Effector CD4-positive, alpha-beta T cell (primary cell): ENCODE measurements around the gene MRGPRD.
"Not testable (repeated sequence)": the region's sequence is repeated elsewhere in the genome, so short reads cannot be mapped to it uniquely, and the experiment has no call there.

Experiments
- DNase-seq: peaks from one replicate; pipeline ENCODE4 v3.0.0-alpha.2; 2020

MRGPRD gene

DNA sequence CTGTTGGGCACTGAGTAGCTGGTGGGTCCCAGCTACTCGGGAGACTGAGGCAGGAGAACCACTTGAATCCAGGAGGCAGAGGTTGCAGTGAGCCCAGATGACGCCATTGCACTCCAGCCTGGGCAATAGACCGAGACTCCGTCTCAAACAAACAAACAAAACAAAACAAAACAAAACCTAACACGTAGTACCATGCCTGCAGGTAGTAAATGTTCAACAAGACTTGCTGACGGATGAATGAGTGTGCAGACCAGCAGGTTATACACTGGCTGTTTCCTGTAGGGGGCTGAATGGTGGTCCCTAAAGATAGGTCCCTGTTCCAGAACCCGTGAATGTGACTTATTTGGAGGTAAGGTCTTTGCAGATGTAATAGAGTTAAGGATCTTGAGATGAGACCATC is 12.8 kb upstream of the MRGPRD start:
- no peak for DNase-seq

DNA sequence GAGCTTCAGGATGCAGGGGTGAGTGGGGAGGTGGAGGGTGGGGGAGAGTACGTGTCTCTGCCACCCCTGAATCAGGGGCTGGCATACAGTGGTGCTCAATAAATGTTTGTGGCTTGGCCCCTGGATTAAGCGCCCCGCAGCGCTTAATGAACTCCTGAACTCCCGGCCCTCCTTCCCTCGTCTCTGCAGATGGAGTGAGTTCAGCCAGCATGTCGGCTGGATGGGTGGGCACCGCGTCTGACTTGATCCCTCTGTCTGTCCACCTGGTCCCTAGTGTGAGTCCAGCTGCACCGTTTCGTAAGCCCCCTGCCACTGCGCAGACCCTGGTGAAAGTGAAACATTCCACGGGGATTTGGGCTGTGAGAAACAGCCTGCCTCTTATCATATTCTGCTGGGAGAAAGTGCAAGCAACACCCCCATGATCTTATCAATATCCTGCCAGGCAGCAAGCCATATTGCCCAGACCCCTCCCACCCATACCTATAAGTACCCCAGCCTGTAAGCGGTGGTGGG is 12.0 kb upstream of the MRGPRD start:
- no peak for DNase-seq

DNA sequence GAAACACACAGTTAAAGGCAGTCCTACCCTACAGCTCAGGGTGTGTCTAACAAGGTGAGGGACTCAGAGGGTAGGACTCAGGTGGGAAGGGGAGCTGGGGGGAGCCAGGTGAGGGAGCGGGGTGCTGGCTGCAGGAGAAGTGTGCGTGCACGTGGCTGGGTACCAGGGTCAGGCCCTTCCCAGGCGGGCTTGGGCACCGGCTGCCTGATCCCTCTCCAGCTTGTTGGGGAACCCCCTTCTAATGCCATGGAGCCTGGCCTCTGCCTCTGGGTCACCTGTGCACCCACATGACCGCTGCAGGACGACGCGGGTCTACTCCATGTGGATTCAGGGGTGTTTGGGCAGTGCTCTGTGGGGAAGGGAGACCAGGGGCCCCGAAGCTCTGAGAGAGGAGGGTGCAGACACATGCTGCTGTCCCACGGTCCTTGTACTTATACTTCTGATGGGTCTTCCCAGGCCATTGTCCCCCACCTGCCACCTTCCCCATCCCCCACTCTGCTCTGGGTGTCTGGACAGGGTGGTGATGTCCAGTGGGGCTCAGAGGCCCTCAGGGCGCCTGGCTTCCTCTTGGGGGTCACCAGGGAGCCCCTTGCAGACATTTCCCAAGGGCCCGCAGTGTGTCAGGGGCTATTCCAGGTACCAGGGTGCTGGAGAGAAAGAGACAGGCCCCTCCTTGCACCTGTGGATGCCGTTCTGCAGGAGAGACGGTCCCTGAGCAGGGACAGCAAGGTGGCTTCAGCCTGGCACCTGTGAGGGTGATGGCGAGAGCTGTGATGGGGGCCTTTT is 10.4 kb upstream of the MRGPRD start:
- DNase-seq: no peak

DNA sequence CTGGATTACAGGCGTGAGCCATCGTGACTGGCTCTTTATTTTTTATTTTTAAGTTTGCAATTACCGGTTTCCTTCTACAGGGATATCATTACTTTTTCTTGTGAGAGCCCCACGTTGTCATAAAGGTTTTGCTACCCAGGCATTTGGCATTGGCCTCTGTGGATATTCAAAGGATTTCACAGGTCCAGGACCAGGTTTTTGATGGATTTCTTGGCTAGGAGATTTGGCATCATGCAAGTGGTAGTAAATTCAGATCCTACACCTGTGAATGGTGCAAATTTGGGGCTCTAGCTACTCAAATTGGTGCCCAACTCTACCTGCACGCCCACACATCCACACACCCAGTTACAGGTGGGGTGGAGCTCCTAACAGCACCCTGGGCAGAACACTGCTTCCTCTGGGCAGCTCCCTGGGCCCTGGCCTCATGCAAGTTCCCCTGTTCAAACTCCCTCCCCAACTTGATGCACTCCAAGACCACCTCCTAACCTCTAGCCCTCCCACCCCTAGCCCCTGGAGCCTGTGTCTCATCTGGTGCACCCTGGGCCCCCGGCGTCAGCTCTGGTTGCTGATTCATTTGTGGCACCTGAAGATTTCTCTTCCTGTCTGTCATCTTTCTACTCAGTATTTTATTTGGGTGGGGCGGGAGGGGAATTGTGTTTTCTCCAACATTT is 9.3 kb upstream of the MRGPRD start:
- DNase-seq: no peak

DNA sequence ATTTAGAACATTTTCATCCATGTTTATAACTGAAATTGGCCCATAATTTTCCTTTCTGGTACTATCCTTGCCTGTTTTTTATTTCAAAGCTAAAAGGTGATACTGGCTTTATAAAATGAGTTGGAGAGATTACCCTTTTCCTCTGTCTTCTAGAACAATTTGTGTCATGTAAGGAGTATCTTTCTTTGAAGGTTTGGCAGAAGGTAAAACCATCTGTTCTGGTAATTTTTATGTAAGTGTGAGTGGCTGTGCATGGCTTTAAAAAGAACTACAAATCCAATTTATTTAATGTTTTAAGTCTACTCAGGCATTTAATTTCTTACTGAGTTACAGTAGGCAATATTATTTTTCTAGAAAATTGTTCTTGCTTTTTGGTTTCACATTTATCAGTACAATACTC is 7.7 kb upstream of the MRGPRD start:
- no peak for DNase-seq

DNA sequence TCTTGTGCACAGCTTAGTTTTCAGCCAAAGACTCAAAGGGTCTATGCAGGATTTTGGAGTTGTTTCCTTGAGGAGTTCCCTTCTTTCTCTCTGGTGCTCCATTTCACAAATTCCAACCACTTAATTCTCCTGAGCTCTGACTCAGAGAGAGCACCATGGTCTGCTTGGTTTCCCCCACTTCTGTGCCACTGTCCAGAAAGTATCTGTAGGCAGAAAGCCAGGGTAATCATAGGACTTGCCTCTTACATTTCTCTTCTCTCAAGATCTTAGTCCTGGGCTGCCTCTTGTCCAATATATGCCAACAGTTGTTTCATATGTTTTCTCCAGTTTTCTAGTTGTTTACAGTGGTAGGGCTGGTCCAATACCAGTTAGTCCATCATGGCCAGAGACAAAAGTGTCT is 6.4 kb upstream of the MRGPRD start:
- DNase-seq: no peak

DNA sequence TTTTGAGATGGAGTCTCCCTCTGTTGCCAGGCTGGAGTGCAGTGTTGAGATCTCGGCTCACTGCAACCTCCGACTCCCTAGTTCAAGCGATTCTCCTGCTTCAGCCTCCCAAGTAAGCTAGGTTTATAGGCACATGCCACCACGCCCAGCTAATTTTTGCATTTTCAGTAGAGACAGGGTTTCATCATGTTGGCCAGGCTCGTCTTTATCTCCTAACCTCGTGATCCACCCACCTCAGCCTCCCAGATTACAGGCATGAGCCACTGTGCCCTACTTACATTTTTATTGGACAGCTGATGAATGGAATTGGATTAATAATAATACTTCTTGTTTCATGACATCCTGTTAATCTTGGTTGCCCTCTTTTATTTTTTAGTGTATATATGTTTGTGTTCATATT is 3.0 kb upstream of the MRGPRD start:
- DNase-seq: no peak

DNA sequence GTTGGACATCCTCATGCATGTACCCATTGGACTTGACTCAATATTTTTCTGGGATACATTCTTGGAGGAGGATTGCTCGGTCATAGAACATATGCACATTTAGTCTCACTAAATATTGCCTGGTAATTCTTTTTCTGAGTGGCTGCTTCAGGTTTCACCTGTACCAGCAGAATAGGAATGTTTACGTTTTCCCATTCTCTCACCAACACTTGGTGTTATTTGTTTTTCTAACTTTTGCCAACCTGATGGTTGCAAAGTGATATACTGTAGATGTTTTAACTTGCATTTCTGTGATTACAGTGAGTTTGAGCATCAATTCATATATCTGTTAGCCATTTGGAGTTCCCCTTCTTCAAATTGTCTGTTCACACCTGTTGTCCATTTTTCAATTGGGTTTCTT is 1.3 kb upstream of the MRGPRD start:
- no peak for DNase-seq

DNA sequence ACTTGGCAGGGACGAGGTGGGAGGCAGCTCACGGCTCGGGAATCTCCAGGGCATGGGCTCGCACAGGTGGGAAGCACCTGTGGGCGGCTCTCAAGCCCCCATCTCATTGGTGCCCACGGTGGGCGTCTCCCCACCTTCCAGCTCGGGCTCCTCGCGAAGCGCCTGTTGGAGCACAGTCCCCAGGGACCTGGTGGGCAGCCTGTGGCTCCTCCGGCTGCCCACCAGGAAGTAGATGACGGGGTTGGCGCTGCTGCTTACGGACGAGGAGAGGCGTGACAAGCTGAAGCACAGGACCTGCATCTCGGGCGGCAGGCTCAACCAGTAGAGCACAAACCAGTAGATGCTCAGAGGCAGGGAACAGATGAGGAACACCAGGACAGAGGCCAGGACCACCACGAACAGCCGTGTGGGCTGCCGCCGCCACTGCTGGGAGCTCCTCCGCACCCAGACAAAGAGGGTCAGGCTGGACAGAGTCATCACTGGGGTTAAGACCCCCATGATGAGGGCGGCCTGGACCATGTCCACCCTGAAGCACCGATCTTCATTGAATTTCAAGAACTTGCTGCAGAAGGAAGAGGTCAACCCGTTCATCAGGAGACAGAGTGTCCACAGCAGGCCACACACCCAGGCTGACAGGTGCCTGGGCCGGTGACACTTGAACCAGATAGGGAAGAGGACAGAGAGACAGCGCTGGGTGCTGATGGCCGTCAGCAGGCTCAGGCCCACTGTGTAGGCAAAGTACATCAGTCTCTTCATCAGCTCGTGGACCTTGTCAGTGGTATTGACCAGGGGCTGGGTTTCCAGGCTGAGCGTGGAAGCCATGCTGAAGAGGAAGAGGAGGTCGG is 633 bp downstream of the MRGPRD start:
- no peak for DNase-seq

DNA sequence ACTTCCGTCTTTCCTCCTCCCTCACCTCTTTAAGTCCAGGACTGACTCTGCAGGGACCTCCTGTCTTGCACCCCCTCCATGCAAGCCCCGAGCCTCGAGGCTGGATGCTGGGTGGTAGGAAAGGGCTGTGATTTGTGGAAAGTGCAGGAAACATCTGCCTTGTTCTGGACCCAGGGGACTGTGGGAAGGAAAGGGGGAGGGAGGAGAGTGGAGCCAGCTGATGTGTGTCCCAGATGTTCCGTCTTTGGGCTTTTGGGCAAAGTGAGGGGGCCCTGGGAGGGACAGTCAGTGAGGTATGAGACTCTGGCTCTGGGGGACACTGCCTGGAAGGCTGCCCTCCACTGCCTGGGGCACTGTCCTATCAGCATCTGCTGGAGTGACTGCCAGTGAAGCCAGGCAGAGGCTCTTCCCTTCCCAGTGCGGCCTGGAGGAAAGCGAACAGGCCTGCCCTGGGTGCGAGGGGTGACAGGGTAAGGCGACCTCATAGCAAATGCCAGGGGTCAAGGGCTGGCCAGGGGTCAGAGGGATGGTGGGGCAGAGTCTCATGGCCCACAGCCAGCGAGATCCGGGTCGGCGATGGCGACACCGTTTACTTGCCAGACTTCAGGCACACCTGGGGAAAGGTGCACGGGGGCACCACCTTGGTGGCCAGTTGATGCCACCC is 1.7 kb downstream of the MRGPRD start:
- no peak for DNase-seq

DNA sequence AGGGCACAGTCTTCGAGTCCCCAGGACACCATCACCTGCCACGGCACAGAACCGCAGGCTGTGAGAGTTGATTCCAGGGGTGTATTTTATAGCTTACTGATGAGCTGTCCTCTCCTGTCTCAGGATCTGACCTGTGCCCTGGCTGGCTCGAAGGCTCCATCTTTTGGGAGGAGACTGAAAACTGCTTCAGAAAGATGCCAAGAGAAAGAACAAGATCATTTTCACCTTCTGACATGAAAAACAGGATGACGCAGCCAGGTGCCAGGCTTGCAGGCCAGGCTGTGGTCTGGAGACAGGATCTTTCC is 2.2 kb downstream of the MRGPRD start:
- DNase-seq: no peak

DNA sequence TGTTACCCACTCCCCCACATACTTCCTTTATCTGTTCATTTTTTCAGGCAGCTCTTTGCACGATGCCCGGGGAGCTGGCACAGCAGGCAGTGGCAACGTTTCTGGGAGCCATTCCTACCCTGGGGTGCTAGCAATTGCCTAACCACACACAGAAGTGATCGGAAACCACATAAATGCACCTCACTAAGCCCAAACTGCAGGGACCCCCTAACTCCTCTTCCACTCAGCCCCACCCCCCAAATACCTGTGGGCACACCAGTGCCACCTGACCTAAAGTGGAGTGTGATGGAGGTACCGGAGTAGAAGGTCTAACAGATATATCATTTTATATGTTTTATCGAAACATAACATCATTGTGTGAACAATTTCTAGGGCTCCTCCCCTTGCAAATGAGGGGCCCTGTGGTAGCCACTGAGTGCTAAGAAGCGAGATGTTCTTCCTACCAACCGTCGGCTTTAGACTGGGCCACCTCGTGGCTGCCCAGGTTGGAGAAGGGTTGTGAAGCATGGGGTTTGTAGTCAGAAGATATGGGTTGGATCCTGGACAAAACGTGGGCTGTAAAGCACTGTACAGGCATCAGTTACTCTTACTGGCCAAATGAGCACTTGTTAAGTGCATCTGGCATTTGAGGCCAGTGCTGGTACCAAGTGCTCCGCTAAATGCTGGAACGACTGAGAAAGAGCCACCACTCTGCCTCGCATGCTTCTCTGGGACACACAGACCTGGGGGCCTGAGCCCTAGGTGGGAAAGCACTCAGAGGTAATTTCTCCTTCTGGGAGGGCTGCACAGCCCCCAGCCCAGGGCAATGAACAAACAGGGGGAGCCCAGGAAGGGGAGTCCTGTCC is 2.8 kb downstream of the MRGPRD start:
- no peak for DNase-seq

DNA sequence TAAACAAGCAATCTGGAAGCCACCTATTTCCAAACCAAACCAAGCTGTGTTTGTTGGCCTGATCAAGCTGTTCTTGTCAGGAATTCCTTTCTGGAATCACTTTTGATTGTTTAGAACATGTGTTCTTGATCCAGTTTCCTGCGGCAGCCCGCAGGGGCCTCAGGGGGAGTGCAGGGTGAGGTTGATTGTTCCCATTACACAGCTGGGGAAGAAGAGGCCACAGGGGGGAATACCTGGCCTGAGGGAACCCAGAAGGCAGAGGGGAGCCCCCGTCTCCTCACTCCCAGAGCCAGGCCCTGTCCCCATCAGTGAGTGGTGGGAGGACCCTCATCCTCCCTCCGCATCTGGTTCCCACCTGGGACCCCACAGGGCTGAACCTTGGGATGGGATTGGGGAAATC is 4.2 kb downstream of the MRGPRD start:
- no peak for DNase-seq

DNA sequence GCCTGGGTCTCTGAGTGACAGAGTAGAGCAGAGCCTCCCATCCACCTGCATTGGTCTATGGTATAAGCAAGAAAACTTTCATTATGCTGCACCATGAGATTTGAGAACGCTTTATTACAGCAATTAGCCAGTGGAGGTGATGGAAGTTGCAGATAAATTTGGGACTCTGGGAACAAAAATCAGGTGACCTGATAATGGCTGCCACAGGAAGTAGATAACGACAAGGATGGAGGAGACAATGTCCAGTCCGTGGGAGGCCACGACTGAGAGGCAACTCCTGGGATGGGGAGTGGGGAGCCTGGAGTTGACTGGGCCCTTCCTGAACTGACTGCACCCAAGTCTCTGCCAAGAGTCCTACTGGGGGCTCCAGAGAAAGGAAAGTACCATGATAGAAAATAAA is 4.7 kb downstream of the MRGPRD start:
- DNase-seq: no peak

DNA sequence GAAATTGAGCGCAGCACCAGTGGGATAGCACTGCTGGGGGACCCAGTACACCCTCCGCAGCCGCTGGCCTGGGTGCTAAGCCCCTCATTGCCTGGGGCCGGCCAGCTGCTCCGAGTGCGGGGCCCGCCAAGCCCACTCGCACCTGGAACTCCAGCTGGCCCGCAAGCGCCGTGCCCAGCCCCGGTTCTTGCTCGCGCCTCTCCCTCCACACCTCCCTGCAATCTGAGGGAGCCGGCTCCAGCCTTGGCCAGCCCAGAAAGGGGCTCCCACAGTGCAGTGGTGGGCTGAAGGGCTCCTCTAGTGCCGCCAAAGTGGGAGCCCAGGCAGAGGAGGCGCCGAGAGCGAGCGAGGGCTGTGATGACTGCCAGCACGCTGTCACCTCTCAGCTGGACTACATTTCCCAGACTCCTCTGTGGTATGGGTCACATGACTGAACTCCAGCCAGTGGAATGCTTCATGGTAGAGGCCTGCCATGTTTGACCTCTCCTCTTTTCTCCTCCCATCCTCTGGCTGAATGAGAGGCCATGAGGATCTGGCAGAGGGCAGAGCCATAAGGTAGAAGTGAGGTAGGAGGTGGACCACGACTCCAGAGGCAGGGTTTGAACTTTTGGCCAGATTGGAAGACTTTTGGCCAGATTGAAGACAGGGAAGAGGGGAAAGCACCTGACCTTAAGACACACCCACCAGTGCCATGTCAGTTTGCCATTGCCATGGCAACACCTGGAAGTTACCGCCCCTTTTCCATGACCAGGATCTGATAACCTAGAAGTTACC is 6.2 kb downstream of the MRGPRD start:
- DNase-seq: no peak

DNA sequence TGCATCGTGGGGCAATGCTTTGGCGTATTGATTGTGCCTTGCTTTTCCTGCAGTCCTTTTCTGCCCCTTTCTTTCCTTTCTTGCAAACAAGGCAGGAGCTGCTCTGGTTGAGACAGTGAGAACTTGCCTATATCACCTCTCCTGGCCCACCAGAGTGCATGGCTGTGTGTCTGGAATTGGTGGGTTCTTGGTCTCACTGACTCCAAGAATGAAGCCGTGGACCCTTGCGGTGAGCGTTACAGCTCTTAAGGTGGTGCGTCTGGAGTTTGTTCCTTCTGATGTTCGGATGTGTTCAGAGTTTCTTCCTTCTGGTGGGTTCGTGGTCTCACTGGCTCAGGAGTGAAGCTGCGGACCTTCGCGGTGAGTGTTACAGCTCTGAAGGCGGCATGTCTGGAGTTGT is 7.1 kb downstream of the MRGPRD start:
- DNase-seq: not testable (repeated sequence)

DNA sequence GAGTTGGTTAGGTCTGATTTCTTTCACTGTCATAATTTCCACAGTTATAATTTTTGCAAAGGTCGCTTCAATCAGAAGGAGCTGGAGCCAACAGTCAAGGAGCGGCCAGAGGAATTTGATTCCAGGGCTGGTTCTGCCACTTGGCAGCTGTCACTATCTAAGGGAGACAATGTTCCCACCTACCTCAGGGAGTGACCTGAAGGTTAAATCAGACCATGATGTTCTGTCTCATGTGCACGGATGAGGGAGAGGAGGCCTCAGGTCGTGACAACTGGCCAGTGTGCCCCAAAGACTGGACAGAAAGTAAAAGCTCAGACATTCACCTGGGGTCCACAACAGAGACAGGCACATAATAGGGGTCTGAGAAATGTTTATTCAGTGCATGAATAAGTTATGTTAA is 7.6 kb downstream of the MRGPRD start:
- DNase-seq: no peak

DNA sequence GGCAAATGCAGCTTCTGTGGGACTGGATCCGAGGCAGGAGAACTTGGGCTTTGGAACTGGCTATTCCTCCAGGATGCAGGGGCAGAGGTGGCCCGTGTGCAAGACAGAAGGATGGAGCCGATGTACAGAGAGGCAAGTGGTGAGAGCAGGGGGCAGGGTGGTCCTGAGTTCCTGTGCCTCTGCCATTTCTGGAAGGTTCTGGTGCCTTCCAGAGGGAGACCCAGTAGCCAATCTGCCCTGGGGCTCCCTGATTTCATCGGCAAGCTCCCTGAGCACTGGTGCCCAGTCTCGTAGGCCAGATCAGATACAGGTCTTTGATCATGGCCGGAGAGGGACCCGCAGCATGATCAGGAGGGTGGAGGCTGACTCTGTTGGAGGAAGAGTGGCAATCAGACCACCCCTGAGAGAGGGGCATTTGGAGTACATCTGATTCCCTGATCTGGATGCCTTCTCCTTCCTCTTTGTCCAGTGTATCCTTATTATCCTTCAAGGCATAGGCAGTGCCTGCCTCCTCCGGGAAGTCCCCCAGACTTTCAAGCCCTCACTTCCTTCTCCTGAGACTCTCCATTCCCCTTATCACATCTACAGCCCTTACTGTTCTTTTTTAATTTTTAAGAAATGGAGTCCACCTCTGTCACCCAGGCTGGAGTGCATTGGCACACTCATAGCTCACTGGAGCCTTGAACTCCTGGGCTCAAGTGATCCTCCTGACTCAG is 9.7 kb downstream of the MRGPRD start:
- no peak for DNase-seq

DNA sequence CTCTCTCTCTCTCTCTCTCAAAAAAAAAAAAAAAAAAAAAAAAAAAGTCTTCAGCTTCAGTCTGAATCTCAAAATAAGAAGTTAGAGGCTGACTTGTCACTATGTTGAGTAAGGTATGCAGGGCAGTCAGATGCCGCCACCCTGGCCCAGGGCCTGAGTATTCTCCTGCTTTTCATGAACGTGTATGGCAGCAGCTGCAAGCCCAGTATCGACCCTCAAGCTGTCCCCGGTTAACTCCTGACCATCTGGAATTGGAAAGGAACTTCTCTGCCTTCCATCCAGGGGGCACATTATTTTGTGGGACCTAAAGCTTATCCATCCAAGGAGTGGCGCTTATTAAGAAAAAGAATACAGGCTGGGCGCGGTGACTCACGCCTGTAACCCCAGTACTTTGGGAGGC is 11.4 kb downstream of the MRGPRD start:
- DNase-seq: no peak
